ENCODE results near the gene PPM1K.
"Not testable (repeated sequence)": the region's sequence is repeated elsewhere in the genome, so short reads cannot be mapped to it uniquely, and the experiment has no call there.

The PPM1K gene

GRCh38 chr4:88284439-88285234 lies at the start of gene PPM1K:
PPM1K (minus strand) TSS chr4:88284561; CDS start chr4:88278583, 5,978 bp downstream.
- Mint-ChIP-seq H3K27me3 (no peaks in the 10 kb centered on the region), H3K4me3 (peak within 1 kb of the TSS; percentile 95), H3K36me3 (ENCODE audit: insufficient read depth) (peaks cover 27% of the 10 kb centered on the region), H3K9me3 (no peaks in the 10 kb centered on the region), H3K4me1 (peaks cover 50% of the 10 kb centered on the region), H3K27ac (ENCODE audit: low read depth) (peak within 1 kb of the TSS; percentile 100)
- DNase-seq (ENCODE audit: low spot score in 2 of 2) = peak; percentile 99
- ATAC-seq (replicated peaks; ENCODE audit: extremely low read depth, poor library complexity, severe bottlenecking) = peak; percentile 84

- Mint-ChIP-seq H3K36me3 (ENCODE audit: insufficient read depth) (peaks cover 3% of the 10 kb centered on the region), H3K27ac (ENCODE audit: low read depth) (no peak overlapping the region), H3K9me3 (no peaks in the 10 kb centered on the region), H3K4me3 (no peak overlapping the region), H3K27me3 (no peaks in the 10 kb centered on the region), H3K4me1 (no peaks in the 10 kb centered on the region)
- DNase-seq (ENCODE audit: low spot score in 2 of 2) = no peak
- ATAC-seq (replicated peaks; ENCODE audit: extremely low read depth, poor library complexity, severe bottlenecking) = no peak
Measured at GRCh38 chr4:88333741-88334405, 49.5 kb upstream of the PPM1K start.

- no peak for DNase-seq (ENCODE audit: low spot score in 2 of 2)
- no peak for ATAC-seq (replicated peaks; ENCODE audit: extremely low read depth, poor library complexity, severe bottlenecking)
- Mint-ChIP-seq H3K36me3 (ENCODE audit: insufficient read depth) (peaks cover 2% of the 10 kb centered on the region), H3K4me1 (no peaks in the 10 kb centered on the region), H3K4me3 (no peak overlapping the region), H3K27me3 (no peaks in the 10 kb centered on the region), H3K9me3 (no peaks in the 10 kb centered on the region), H3K27ac (ENCODE audit: low read depth) (no peak overlapping the region)
Measured at GRCh38 chr4:88327665-88328064, 43.3 kb upstream of the PPM1K start.

- H3K27me3 Mint-ChIP-seq = no peaks in the 10 kb centered on the region
- no peak for DNase-seq (ENCODE audit: low spot score in 2 of 2)
- peak overlapping the region; percentile 80 for H3K27ac Mint-ChIP-seq (ENCODE audit: low read depth)
- peak overlapping the region; percentile 61 for H3K4me3 Mint-ChIP-seq
- ATAC-seq (replicated peaks; ENCODE audit: extremely low read depth, poor library complexity, severe bottlenecking) = peak; percentile 91
- H3K36me3 Mint-ChIP-seq (ENCODE audit: insufficient read depth) = no peaks in the 10 kb centered on the region
- H3K4me1 Mint-ChIP-seq = peaks cover 18% of the 10 kb centered on the region
- H3K9me3 Mint-ChIP-seq = no peaks in the 10 kb centered on the region
Measured at GRCh38 chr4:88320780-88321373, 36.5 kb upstream of the PPM1K start.

GRCh38 chr4:88320224-88320779 lies 35.9 kb upstream of the PPM1K start:
- DNase-seq (ENCODE audit: low spot score in 2 of 2) (no peak), ATAC-seq (replicated peaks; ENCODE audit: extremely low read depth, poor library complexity, severe bottlenecking) (peak; percentile 48)
- Mint-ChIP-seq H3K27ac (ENCODE audit: low read depth) (peak overlapping the region; percentile 80), H3K27me3 (no peaks in the 10 kb centered on the region), H3K4me1 (peaks cover 18% of the 10 kb centered on the region), H3K4me3 (peak overlapping the region; percentile 61), H3K9me3 (no peaks in the 10 kb centered on the region), H3K36me3 (ENCODE audit: insufficient read depth) (no peaks in the 10 kb centered on the region)

GRCh38 chr4:88318751-88319350 lies 34.5 kb upstream of the PPM1K start:
- H3K36me3 Mint-ChIP-seq (ENCODE audit: insufficient read depth) = no peaks in the 10 kb centered on the region
- no peaks in the 10 kb centered on the region for H3K27me3 Mint-ChIP-seq
- no peak overlapping the region for H3K27ac Mint-ChIP-seq (ENCODE audit: low read depth)
- no peaks in the 10 kb centered on the region for H3K9me3 Mint-ChIP-seq
- no peak overlapping the region for H3K4me3 Mint-ChIP-seq
- no peak for ATAC-seq (replicated peaks; ENCODE audit: extremely low read depth, poor library complexity, severe bottlenecking)
- H3K4me1 Mint-ChIP-seq = peaks cover 18% of the 10 kb centered on the region
- DNase-seq (ENCODE audit: low spot score in 2 of 2) = no peak

GRCh38 chr4:88315460-88316017 lies 31.2 kb upstream of the PPM1K start:
- Mint-ChIP-seq H3K4me1 (peaks cover 13% of the 10 kb centered on the region), H3K4me3 (no peak overlapping the region), H3K27ac (ENCODE audit: low read depth) (no peak overlapping the region), H3K36me3 (ENCODE audit: insufficient read depth) (peaks cover 2% of the 10 kb centered on the region), H3K27me3 (peaks cover 21% of the 10 kb centered on the region), H3K9me3 (peaks cover 9% of the 10 kb centered on the region)
- DNase-seq (ENCODE audit: low spot score in 2 of 2) (no peak), ATAC-seq (replicated peaks; ENCODE audit: extremely low read depth, poor library complexity, severe bottlenecking) (no peak)

- not testable (repeated sequence) for H3K27ac Mint-ChIP-seq (ENCODE audit: low read depth); H3K36me3 Mint-ChIP-seq (ENCODE audit: insufficient read depth); H3K9me3 Mint-ChIP-seq; ATAC-seq (replicated peaks; ENCODE audit: extremely low read depth, poor library complexity, severe bottlenecking); H3K4me1 Mint-ChIP-seq; H3K4me3 Mint-ChIP-seq; DNase-seq (ENCODE audit: low spot score in 2 of 2)
- H3K27me3 Mint-ChIP-seq = peaks cover 43% of the 10 kb centered on the region
Measured at GRCh38 chr4:88313088-88313624, 28.8 kb upstream of the PPM1K start.

GRCh38 chr4:88308587-88308986 lies 24.2 kb upstream of the PPM1K start:
- no peak for DNase-seq (ENCODE audit: low spot score in 2 of 2)
- no peak overlapping the region for H3K4me3 Mint-ChIP-seq
- ATAC-seq (replicated peaks; ENCODE audit: extremely low read depth, poor library complexity, severe bottlenecking) = no peak

GRCh38 chr4:88297725-88298454 lies 13.5 kb upstream of the PPM1K start:
- ATAC-seq (replicated peaks; ENCODE audit: extremely low read depth, poor library complexity, severe bottlenecking) = no peak
- H3K27me3 Mint-ChIP-seq = no peaks in the 10 kb centered on the region

More at GRCh38 chr4:88308587-88308986, 24.2 kb upstream of the PPM1K start:
- H3K27ac Mint-ChIP-seq (ENCODE audit: low read depth) = no peak overlapping the region
- H3K36me3 Mint-ChIP-seq (ENCODE audit: insufficient read depth) = peaks cover 2% of the 10 kb centered on the region
- H3K27me3 Mint-ChIP-seq = peaks cover 57% of the 10 kb centered on the region
- peaks cover 9% of the 10 kb centered on the region for H3K9me3 Mint-ChIP-seq
- H3K4me1 Mint-ChIP-seq = no peaks in the 10 kb centered on the region

GRCh38 chr4:88297212-88297516 lies 12.8 kb upstream of the PPM1K start:
- no peak for DNase-seq (ENCODE audit: low spot score in 2 of 2)
- Mint-ChIP-seq H3K9me3 (no peaks in the 10 kb centered on the region), H3K4me1 (no peaks in the 10 kb centered on the region), H3K36me3 (ENCODE audit: insufficient read depth) (no peaks in the 10 kb centered on the region), H3K27me3 (no peaks in the 10 kb centered on the region), H3K27ac (ENCODE audit: low read depth) (no peak overlapping the region), H3K4me3 (no peak overlapping the region)
- ATAC-seq (replicated peaks; ENCODE audit: extremely low read depth, poor library complexity, severe bottlenecking) = no peak

More at GRCh38 chr4:88297725-88298454, 13.5 kb upstream of the PPM1K start:
- no peak for DNase-seq (ENCODE audit: low spot score in 2 of 2)
- Mint-ChIP-seq H3K36me3 (ENCODE audit: insufficient read depth) (no peaks in the 10 kb centered on the region), H3K4me1 (no peaks in the 10 kb centered on the region), H3K4me3 (no peak overlapping the region), H3K27ac (ENCODE audit: low read depth) (no peak overlapping the region), H3K9me3 (no peaks in the 10 kb centered on the region)
